EL (cell line): Measurements from ENCODE around the gene TTYH1.
"Not testable (repeated sequence)": the region's sequence is repeated elsewhere in the genome, so short reads cannot be mapped to it uniquely, and the experiment has no call there.

Experiments used
- DNase-seq: peaks from one replicate; pipeline ENCODE4 v3.0.0-alpha.2; 2016

Gene TTYH1

DNA sequence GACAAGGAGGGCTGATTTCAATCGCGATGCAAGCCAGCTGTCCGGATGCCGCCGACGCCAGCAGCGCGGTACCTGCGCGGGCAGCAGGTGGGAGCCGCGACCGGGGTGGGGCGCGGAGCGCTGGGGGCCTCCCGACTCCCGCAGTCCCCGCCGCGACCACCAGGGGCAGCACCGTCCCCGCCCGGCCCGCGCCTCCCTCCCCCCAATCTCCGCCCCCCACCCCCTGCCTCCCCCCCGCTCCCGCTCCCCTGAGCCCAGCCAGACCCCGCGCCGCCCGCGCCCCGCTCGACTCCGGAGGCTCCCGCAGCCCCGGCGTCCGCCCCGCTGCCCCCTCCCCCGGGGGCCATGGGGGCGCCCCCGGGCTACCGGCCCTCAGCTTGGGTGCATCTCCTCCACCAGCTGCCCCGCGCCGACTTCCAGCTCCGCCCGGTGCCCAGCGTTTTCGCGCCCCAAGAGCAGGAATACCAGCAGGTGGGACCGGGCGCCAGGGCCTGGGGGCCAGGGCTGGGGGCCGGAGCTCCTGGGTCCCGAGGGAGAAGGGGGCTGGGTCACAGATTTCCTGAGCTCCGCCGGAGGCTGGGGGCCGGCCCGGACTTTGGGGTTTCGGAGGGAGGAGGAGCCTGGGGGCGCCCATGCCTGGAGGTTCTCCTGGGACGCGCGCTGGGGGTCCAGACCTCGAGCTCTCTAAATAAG lies at the start of gene TTYH1:
Gene TTYH1, plus strand, starts transcription at position 257 of the 693 bp plus-strand sequence. Its CDS starts 89 bp downstream, at position 346.
- no peak for DNase-seq

- DNase-seq, result not testable (repeated sequence)
Observed at GRCh38 chr19:54365798-54366197, 49.5 kb upstream of the TTYH1 start.

DNA sequence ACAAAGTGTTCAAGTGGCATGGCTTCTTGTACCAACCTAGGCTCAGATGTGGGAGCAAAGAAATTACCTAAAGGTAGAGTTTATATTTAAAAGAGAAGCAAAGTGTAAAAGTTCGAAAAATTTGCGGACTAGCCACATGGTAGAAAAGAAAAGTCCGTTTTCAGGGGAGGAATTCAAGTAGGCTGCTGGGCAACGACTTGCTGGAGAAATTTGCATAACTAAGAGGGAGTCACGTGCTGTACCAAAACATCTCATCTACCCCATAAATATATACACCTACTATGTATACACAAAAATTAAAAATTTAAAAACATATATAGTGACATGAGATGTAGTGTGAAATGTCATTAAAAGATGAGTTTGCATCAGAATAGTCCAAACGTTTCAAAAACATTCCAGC lies 48.5 kb upstream of the TTYH1 start:
- no peak for DNase-seq

DNA sequence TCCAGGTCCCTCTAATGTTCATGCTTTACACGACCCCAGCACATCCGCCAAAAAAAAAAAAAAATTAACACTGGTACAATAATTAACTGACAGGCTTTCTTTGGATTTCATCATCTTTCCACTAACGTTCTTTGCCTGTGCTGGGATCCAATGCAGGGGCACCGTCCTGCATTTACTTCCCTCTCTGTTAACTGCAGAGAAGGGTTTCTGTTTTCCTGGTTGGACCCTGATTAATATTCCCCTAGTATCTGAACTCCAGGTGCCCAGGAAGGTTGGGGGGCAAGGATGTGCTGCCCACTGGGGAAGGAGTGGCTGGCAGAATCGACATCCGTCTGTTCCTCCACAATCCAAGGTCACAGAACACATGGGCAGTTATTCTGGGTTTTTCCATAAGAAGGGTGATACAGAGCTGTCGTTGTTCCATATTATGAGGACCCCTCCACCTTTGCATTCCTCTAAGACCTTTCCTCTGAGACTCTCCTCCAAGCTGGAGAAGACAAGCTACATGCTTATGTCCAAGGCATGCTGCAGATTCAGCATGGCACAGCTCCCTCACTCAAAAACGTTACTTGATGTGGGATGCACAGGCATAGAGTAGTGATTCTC lies 46.1 kb upstream of the TTYH1 start:
- DNase-seq, result no peak

GRCh38 chr19:54369688-54370433 lies 45.4 kb upstream of the TTYH1 start:
- DNase-seq, result not testable (repeated sequence)

GRCh38 chr19:54370434-54370796 lies 44.8 kb upstream of the TTYH1 start:
- not testable (repeated sequence) for DNase-seq

GRCh38 chr19:54371453-54371852 lies 43.8 kb upstream of the TTYH1 start:
- not testable (repeated sequence) for DNase-seq

DNA sequence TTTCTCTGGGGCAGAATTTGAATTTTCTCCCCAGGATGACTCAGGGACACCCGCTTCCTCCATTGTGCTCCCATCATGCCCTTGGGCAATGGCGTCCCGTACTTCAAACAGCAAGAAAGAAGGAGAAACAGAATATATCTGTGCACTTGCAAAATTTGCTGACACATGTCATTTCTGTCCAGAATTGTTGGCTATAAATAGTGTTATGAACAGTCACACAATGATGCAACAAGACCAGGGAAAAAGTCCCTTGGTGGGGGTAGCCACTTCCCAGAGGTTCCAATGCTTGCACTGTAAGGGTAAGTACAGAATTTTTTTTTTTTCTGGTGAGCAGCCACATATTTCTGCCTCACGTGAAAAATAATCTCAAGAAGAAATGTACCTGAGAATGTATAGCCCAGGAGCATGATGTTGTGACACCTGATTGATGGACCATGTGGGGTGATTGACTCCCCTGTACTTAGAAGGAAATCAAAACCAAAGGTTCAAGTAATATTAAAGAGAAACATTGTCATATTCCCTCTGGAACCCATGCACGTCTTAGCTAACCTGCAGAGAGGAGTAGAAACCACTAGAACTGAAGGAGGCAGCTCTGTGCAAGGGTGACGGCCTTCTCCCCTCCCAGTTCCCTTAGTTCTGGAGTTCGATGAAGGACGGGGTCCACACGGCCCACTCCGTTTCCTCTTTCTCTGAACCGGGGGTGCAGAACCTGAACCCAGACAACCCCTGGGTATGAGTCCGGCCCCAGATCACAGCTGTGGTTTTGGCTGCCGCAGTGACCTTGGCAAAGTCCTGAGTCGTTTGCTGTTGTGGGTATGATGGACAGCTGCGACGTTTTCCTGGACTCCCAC lies 41.3 kb upstream of the TTYH1 start:
- DNase-seq, result no peak

DNA sequence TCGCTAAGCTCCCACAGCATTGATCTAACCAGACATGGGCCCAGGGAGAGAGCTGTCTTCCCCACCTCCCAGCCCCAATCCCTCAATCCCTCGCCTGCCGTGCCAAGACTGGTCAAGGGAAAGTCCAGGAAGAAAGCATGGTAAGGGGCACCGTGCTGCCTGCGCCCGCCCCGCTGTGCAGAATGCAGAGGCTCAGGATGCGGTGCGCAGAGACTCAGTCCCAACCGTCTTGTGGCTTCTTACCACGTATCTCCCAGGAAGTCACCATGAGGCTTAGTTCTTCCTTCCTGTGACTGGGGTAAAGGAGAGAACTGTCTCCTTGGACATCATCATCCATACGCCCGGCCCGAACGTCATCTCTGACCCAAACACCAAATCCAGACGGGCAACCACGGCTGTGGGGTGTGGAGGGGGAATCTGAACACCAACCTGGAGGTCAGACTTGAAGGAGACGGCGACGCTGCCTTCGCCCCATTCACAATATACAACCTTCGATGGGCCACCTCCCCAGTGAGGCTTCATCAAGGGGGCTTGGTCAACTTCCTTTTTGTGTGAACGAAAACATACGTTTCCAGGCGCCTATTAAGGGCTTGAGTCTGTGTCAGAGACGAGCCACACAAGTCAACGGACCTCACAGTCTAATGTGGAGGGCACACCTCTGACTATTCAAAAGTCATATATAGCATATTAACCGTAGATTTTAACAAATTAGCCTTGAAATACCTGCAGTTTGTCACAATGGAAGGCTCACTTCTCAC lies 39.9 kb upstream of the TTYH1 start:
- not testable (repeated sequence) for DNase-seq

DNA sequence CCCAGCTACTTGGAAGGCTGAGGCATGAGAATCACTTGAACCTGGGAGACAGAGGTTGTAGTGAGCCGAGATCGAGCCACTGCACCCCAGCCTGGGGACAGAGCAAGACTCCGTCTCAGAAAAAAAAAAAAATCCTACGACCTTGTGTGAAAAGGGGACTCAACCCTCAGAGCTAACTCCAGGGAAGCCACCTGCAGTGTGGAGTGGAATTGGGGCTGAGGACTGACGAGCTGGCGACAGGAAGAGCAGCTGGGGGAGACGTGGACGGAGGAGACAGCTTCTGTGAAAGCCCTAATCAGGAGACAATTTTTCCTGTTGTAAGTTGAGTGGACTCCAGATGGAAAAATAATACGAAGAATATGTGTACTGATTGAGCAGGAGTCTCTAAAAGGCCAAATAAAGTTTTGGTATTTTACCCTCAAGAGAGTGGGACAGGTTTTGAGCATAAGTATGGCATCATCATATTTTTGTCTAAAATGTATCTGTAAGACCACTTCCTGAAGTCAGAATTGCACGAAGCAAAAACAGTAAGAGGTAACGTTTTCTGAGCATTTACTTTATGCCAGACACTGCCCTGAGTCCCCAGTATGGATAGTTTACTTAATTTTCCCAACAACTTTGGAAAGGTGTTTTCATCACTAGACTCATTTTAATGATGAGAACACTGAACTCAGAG lies 38.5 kb upstream of the TTYH1 start:
- DNase-seq, result no peak

- no peak for DNase-seq
Observed at GRCh38 chr19:54379187-54379678, 36.0 kb upstream of the TTYH1 start.

DNA sequence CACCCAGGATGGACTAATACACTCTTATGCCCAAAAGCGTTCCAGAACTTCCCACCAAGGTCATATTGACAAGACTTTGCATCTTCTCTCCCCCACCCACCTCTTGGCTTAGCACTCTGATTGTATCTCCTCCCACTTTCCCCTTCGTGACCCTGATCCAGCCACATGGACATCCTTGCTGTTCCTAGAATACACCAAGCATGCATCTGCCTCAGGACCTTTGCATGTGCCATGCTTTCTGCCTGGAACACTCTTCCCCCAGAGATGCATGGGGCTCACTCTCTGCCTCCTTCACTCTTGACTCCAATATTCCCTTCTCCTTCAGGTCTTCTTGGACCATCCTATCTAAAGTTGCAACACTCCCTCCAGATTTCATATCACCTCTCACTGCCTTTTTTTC lies 34.4 kb upstream of the TTYH1 start:
- no peak for DNase-seq

- DNase-seq, result not testable (repeated sequence)
Observed at GRCh38 chr19:54382041-54382440, 33.2 kb upstream of the TTYH1 start.

DNA sequence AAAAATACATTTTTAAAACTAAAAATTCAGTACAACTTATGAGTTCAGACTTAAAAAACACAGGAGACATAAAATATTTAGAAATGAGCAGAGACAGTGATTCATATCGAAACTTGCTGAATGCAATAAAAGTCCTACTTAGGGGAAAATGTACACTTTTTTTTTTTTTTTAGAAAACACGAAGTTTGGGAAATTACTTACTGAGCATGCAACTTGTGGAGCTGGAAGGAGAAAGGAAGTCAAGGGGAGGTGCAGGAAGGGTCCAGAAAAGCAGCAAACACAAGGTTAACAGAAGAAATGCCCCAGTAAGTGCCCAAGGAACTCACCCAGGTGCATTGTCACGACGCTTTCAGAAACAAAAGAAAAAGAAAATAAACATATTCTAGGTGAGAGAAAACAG lies 31.9 kb upstream of the TTYH1 start:
- DNase-seq, result no peak

GRCh38 chr19:54387991-54388801 lies 27.1 kb upstream of the TTYH1 start:
- DNase-seq, result peak; percentile 5

- no peak for DNase-seq
Observed at GRCh38 chr19:54388802-54389139, 26.5 kb upstream of the TTYH1 start.

DNA sequence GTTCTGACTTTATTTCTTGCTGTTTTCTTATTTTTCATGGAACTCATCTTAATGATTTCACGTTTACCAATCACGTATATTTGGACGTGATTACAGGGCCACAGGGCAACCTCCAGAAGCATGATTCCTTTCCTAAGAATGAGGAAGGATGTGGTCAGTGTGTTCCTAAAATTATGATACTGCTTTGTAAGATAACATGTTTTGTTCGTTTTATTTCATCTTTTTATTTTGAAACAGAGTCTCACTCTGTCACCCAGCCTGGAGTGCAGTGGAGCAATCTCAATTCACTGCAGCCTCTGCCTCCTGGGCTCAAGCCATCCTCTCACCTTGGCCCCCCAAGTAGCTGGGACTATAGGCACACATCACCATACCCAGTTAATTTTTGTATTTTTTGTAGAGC lies 25.7 kb upstream of the TTYH1 start:
- no peak for DNase-seq

DNA sequence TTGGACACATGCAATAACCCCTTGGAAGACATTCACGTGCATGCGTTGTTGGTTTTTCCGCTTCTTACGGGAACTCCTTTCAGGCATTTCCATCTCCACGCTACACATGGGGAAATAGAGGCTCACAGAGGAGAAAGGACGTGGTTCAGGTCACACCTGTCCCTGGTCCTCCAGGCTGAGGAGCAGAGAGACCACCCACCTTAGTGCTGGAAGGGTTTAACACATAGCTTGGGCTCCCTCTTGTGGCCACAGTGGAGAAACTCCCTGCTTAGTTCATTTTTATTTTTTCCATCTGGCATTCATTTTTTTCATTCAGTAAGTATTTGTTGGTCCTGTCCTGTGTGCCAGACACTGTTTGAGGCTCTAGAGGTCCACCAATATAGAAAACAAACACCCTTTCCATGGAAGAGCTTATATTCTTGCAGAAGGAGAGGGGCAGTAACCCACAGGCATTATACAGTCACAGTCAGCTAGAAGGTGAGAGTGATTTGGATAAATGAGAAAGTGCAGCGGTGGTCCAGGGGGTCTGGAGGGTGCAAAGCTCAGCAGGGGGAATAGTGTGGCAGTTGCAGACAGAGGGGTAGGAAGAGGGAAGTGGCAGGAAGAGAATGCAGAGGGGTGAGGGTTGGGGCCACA lies 24.2 kb upstream of the TTYH1 start:
- peak; percentile 47 for DNase-seq

DNA sequence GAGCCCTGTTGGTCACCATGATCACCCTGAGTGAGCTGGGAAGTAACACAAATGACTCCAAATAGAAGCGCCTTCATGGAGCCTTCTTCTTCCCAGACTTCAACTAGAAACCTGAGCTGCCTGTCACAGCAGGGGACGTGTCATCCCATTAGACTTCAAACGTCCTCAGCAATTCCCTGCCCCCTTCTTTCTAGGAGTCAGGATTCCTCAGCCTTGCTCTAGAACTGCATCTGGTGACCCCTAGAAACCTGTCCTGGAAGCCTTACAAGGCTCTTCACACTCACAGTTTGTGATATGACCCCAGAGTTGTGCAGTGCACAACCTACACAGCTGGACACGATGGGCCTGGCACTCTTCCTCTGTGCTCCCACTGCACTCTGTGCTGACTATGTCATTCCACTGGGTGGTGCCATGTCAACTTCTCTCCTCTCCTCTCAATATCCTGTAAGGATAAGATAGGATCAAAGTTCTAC lies 23.6 kb upstream of the TTYH1 start:
- DNase-seq, result no peak

- no peak for DNase-seq
Observed at GRCh38 chr19:54392105-54392504, 23.2 kb upstream of the TTYH1 start.
